Measurements from ENCODE around the gene SNORC.

GRCh38 chr2:232927793-232928550, 57.9 kb downstream of the SNORC start:
- no peak for TF ChIP-seq EP300 (IDR thresholded peaks at IDR 0.05)
- TF ChIP-seq CTCF (IDR thresholded peaks at IDR 0.05): no peak

Data from tibial nerve (tissue), 4 donors.